MCF 10A (cell line): ENCODE results near the gene KCNIP3. TPM values are rescaled to one million over a fixed set of nuclear protein-coding genes. Genes with fewer than 3 reads are reported as not detected.

Experiments used
- BruUV-seq: library from RNA; stranded (reverse); fragments of 400-500 nt; replicated peaks from 2 replicates; lab custom pipeline; 2021; lab: Mats Ljungman, UMichigan
- CTCF ChIA-PET: fragments of 300-600 bp; sonication (Branson Sonifier 250); formaldehyde crosslinking; extraction: SDS; loops from one replicate; lab custom pipeline; 2021; ENCODE audit warnings: antibody characterized with exemption, inconsistent platforms; lab: Yijun Ruan, JAX
- POLR2A ChIA-PET: fragments of 300-600, 350-650 bp; sonication (Branson Sonifier 250); formaldehyde crosslinking; extraction: SDS; loops from one replicate; lab custom pipeline; 2020; ENCODE audit warnings: antibody characterized with exemption, inconsistent platforms; lab: Yijun Ruan, JAX
- DNase-seq: peaks from one replicate; pipeline ENCODE4 v3.0.0-alpha.2; 2018; ENCODE audit not compliant: unreplicated experiment
- H3K27ac Mint-ChIP-seq: one replicate; pipeline ENCODE4 v1.8.0; 2022; ENCODE audit warnings: mild to moderate bottlenecking, low read depth, mixed read lengths; ENCODE audit not compliant: unreplicated experiment
- H3K27me3 Mint-ChIP-seq: one replicate; pipeline ENCODE4 v1.8.0; 2022; ENCODE audit warnings: mixed read lengths; ENCODE audit not compliant: insufficient read depth, unreplicated experiment
- H3K36me3 Mint-ChIP-seq: one replicate; pipeline ENCODE4 v1.8.0; 2022; ENCODE audit warnings: mild to moderate bottlenecking, moderate library complexity, mixed read lengths; ENCODE audit not compliant: insufficient read depth, unreplicated experiment
- H3K4me1 Mint-ChIP-seq: one replicate; pipeline ENCODE4 v1.8.0; 2022; ENCODE audit warnings: mixed read lengths; ENCODE audit not compliant: insufficient read depth, unreplicated experiment
- H3K4me3 Mint-ChIP-seq: one replicate; pipeline ENCODE4 v1.8.0; 2022; ENCODE audit warnings: mild to moderate bottlenecking, moderate library complexity, mixed read lengths; ENCODE audit not compliant: unreplicated experiment
- H3K9me3 Mint-ChIP-seq: one replicate; pipeline ENCODE4 v1.8.0; 2022; ENCODE audit warnings: mixed read lengths; ENCODE audit not compliant: unreplicated experiment
- intact Hi-C: fragments of 100-400 bp; cut with micrococcal nuclease; formaldehyde crosslinking; loops from 2 replicates; pipeline ENCODE4 v1.14.1; 2022
- total RNA-seq: library from RNA; stranded (reverse); gene quantifications from 2 replicates; pipeline ENCODE4 v1.2.3, GENCODE V29; 2022
- TF ChIP-seq, protein P1 (sequence below): fragments of 200-600 bp; IDR thresholded peaks from one replicate; pipeline ENCODE4 v1.8.0; 2022; ENCODE audit warnings: antibody characterized with exemption, mild to moderate bottlenecking; ENCODE audit not compliant: unreplicated experiment

KCNIP3 gene
- total RNA-seq, 1 experiment from 2014 or later = 15.6 TPM

DNA sequence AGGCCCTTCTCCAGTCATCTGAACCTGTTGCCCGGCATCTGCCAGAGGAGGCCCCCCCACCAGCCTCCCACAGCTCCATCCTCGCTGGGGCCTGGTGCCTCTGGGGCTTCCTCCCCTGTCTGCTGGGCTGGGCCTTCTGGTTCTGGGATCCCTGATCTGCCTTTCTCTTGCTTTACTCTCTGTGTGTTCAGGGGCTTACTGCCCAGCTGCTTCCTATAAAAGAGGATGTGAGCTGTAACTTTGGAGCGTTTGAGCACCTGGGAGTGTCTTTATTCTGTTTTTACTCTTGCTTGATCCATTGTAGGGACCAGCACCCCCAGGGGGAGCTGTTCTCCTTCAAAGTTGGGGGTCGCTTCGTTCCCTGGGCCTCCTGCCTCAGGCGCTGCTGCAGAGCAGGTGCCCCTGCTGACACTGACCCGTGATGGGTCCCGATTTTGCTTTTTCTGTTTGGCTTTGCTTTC lies 82.3 kb downstream of the KCNIP3 start:
- Mint-ChIP-seq H3K27ac (no peak overlapping the region), H3K4me1 (peaks cover 7% of the 10 kb centered on the region), H3K27me3 (no peaks in the 10 kb centered on the region), H3K4me3 (no peak overlapping the region), H3K36me3 (peaks cover 45% of the 10 kb centered on the region), H3K9me3 (no peaks in the 10 kb centered on the region)
- intact Hi-C loops = no loop called here
- TF ChIP-seq, protein P1, sequence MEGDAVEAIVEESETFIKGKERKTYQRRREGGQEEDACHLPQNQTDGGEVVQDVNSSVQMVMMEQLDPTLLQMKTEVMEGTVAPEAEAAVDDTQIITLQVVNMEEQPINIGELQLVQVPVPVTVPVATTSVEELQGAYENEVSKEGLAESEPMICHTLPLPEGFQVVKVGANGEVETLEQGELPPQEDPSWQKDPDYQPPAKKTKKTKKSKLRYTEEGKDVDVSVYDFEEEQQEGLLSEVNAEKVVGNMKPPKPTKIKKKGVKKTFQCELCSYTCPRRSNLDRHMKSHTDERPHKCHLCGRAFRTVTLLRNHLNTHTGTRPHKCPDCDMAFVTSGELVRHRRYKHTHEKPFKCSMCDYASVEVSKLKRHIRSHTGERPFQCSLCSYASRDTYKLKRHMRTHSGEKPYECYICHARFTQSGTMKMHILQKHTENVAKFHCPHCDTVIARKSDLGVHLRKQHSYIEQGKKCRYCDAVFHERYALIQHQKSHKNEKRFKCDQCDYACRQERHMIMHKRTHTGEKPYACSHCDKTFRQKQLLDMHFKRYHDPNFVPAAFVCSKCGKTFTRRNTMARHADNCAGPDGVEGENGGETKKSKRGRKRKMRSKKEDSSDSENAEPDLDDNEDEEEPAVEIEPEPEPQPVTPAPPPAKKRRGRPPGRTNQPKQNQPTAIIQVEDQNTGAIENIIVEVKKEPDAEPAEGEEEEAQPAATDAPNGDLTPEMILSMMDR = no peak
- BruUV-seq = no TSS peak
- POLR2A ChIA-PET = interaction anchor here (1.0 kb wide), 1 partner anchor 23 kb away, joined by 3 read pairs; the partner anchor contains the start of gene FAHD2A
- CTCF ChIA-PET = interaction anchor here (0.6 to 2.0 kb wide), 4 partner anchors 10 to 339 kb away, joined by 3 to 5 read pairs (median 4); no protein-coding TSS in a partner anchor
- DNase-seq = no peak

DNA sequence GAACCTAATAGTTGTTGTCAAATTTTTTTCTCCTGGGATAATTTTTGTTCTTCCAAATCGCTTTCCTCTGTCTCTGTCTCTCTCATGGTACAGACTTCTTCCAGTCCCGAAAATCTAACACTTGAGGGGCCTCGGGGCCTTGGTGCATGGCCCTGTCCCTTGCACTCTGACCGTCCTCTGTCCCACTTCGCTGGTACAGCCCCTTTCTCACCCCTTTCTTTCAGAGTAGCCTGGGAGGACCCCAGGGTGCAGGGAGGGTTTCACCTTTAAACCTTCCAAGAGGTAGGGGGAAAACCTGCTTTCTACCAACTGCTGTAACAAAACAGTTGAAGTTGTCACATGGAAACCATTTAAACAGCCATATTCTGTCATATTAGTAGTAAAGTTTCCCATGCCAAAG lies 83.1 kb downstream of the KCNIP3 start:
- intact Hi-C loops = no loop called here
- Mint-ChIP-seq H3K4me1 (peaks cover 15% of the 10 kb centered on the region), H3K9me3 (no peaks in the 10 kb centered on the region), H3K27me3 (no peaks in the 10 kb centered on the region), H3K27ac (no peak overlapping the region), H3K4me3 (no peak overlapping the region), H3K36me3 (peaks cover 50% of the 10 kb centered on the region)
- DNase-seq = no peak
- BruUV-seq = no TSS peak
- TF ChIP-seq, protein P1 = no peak
- ChIA-PET POLR2A (interaction anchor here (1.0 kb wide), 1 partner anchor 22 kb away, joined by 3 read pairs; the partner anchor contains the start of gene FAHD2A), CTCF (interaction anchor here (0.6 to 0.9 kb wide), 2 partner anchors 9 to 339 kb away, joined by 3 to 4 read pairs; no protein-coding TSS in a partner anchor)

GRCh38 chr2:95380731-95381130 lies 83.6 kb downstream of the KCNIP3 start:
- Mint-ChIP-seq H3K4me1 (peaks cover 15% of the 10 kb centered on the region), H3K9me3 (no peaks in the 10 kb centered on the region), H3K4me3 (no peak overlapping the region), H3K27ac (peak overlapping the region; percentile 54), H3K36me3 (peaks cover 50% of the 10 kb centered on the region), H3K27me3 (no peaks in the 10 kb centered on the region)
- TF ChIP-seq, protein P1 = no peak
- DNase-seq = no peak
- intact Hi-C loops = no loop called here
- ChIA-PET CTCF (no interaction called here), POLR2A (no interaction called here)
- no TSS peak for BruUV-seq

DNA sequence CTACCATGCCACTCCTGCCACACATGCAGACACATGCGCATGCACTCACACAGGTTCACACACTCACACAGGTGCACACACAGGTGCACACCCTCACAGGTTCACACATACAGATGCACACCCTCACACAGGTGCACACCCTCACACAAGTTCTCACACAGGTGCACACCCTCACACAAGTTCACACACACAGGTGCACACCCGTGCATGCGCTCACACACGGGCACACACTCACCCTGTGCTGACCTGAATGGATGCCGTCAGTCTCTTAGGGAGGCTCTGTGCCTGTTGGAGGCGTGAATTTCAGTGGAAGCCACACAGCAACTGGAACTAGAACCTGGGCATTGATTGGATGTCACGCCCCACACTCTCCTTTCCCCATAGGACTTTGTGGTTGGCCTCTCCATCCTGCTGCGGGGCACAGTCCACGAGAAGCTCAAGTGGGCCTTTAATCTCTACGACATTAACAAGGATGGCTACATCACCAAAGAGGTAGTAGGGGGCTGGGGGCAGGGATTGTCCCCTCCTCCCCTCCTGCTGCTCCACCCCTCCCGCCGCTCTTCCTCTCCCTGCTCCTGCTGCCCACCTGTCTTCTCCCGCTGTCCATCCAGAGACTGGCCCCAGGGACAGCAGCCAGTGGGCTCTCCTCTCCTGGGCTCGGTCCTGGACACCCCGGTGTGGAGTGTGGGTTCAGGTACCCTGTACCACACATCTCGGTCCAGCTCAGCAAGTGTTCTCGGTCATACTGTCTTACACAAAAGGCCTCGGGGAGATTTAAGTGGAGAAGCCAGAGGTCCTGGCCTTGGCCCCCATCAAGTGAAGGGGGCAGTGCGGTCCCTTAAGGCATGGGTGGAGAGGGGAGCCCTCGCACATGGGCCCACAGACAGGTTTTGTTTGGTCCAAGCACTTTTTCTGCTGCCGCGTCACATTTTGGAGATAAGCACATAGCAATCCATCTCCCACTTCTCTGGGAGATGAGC lies 84.4 kb downstream of the KCNIP3 start:
- intact Hi-C loops = no loop called here
- no TSS peak for BruUV-seq
- Mint-ChIP-seq H3K4me3 (no peak overlapping the region), H3K4me1 (peaks cover 15% of the 10 kb centered on the region), H3K27ac (peak overlapping the region; percentile 54), H3K9me3 (no peaks in the 10 kb centered on the region), H3K36me3 (peaks cover 50% of the 10 kb centered on the region), H3K27me3 (no peaks in the 10 kb centered on the region)
- TF ChIP-seq, protein P1 = no peak
- ChIA-PET CTCF (interaction anchor here (0.6 to 1.3 kb wide), 2 partner anchors 8 to 60 kb away, joined by 3 to 4 read pairs; no protein-coding TSS in a partner anchor), POLR2A (no interaction called here)
- no peak for DNase-seq
